ENCODE results near the gene MS4A5. TPM values are rescaled to one million over a fixed set of nuclear protein-coding genes. Genes with fewer than 3 reads are reported as not detected.
"Not testable (repeated sequence)": the region's sequence is repeated elsewhere in the genome, so short reads cannot be mapped to it uniquely, and the experiment has no call there.

Gene MS4A5
- total RNA-seq, 4 donors from 2014 or later = not detected

GRCh38 chr11:60428517-60428916, 855 bp upstream of the MS4A5 start:
- no peak for DNase-seq (ENCODE audit: low spot score in 2 of 2)
- Histone ChIP-seq H3K4me1 (no peaks in the 10 kb centered on the region), H3K4me3 (no peak overlapping the region), H3K9me3 (no peaks in the 10 kb centered on the region), H3K27me3 (no peaks in the 10 kb centered on the region), H3K27ac (no peak overlapping the region), H3K36me3 (no peaks in the 10 kb centered on the region)
- TF ChIP-seq CTCF (IDR thresholded peaks at IDR 0.05) = no peak
- TF ChIP-seq POLR2A (IDR thresholded peaks at IDR 0.05) = no peak
- WGBS, 2 donors = 59 to 60% methylated on average over 2 of the region's 2 CpGs

- 79 to 88% methylated on average over 2 of the region's 2 CpGs for WGBS, 2 donors
- Histone ChIP-seq H3K36me3 (no peaks in the 10 kb centered on the region), H3K27ac (no peak overlapping the region), H3K27me3 (no peaks in the 10 kb centered on the region), H3K4me1 (no peaks in the 10 kb centered on the region), H3K4me3 (no peak overlapping the region), H3K9me3 (no peaks in the 10 kb centered on the region)
- TF ChIP-seq EP300 (IDR thresholded peaks at IDR 0.05) (no peak), POLR2A (IDR thresholded peaks at IDR 0.05) (no peak), CTCF (IDR thresholded peaks at IDR 0.05) (no peak)
- DNase-seq (ENCODE audit: low spot score in 2 of 2) = no peak
These were observed 1.9 kb downstream of the MS4A5 start for GRCh38 chr11:60431251-60431650.

- DNase-seq (ENCODE audit: low spot score in 2 of 2) = no peak
- no peaks in the 10 kb centered on the region for H3K4me1 ChIP-seq
- no peak overlapping the region for H3K27ac ChIP-seq
- TF ChIP-seq POLR2A (IDR thresholded peaks at IDR 0.05) (no peak), CTCF (IDR thresholded peaks at IDR 0.05) (no peak), EP300 (IDR thresholded peaks at IDR 0.05) (no peak)
- no peaks in the 10 kb centered on the region for H3K27me3 ChIP-seq
- no peaks in the 10 kb centered on the region for H3K9me3 ChIP-seq
- H3K4me3 ChIP-seq = no peak overlapping the region
- no peaks in the 10 kb centered on the region for H3K36me3 ChIP-seq
- 55 to 58% methylated on average over 4 of the region's 4 CpGs for WGBS, 2 donors
These were observed 4.0 kb downstream of the MS4A5 start for GRCh38 chr11:60433401-60433800.

GRCh38 chr11:60447070-60447469, 17.7 kb downstream of the MS4A5 start:
- DNase-seq (ENCODE audit: low spot score in 2 of 2) = no peak
- no peak for TF ChIP-seq CTCF (IDR thresholded peaks at IDR 0.05)
- TF ChIP-seq EP300 (IDR thresholded peaks at IDR 0.05) = no peak
- no peak for TF ChIP-seq POLR2A (IDR thresholded peaks at IDR 0.05)
- Histone ChIP-seq H3K27me3 (no peaks in the 10 kb centered on the region), H3K36me3 (no peaks in the 10 kb centered on the region), H3K9me3 (no peaks in the 10 kb centered on the region), H3K4me3 (no peak overlapping the region), H3K4me1 (no peaks in the 10 kb centered on the region), H3K27ac (no peak overlapping the region)

DNA sequence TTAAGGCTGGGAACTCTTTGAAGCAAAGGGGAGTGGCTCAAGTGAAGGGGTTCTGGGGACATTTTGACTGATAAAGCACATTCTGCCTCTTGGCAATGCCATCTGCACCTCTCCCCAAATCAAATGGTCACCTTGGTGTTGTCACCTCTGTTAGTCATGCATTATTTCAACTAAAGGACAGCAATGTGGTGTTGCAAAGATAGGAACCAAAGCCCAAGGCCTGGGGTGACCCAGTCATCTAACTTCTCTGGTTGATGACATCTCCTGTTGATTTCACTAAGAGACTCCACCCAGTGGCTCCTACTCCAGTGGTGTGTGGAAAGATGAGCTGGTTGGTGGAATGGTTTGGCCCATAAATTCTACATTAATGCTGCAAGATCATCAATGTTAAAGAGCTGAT, 18.5 kb downstream of the MS4A5 start:
- Histone ChIP-seq H3K27me3 (no peaks in the 10 kb centered on the region), H3K9me3 (no peaks in the 10 kb centered on the region), H3K4me1 (no peaks in the 10 kb centered on the region), H3K27ac (no peak overlapping the region), H3K36me3 (no peaks in the 10 kb centered on the region), H3K4me3 (no peak overlapping the region)
- DNase-seq (ENCODE audit: low spot score in 2 of 2) = no peak
- TF ChIP-seq POLR2A (IDR thresholded peaks at IDR 0.05) (no peak), CTCF (IDR thresholded peaks at IDR 0.05) (no peak)

GRCh38 chr11:60451185-60451584, 21.8 kb downstream of the MS4A5 start:
- not testable (repeated sequence) for H3K36me3 ChIP-seq; DNase-seq (ENCODE audit: low spot score in 2 of 2)
- WGBS, 2 donors = 94 to 97% methylated on average over 6 to 21 of the region's 32 CpGs

More at GRCh38 chr11:60451185-60451584, 21.8 kb downstream of the MS4A5 start:
- H3K9me3 ChIP-seq, H3K27ac ChIP-seq, H3K4me3 ChIP-seq, H3K27me3 ChIP-seq, H3K4me1 ChIP-seq: not testable (repeated sequence)
